Effector memory CD8-positive, alpha-beta T cell (primary cell): ENCODE data around the gene ANTKMT.
"Not testable (repeated sequence)": the region's sequence is repeated elsewhere in the genome, so short reads cannot be mapped to it uniquely, and the experiment has no call there.

ENCODE experiments used
- ATAC-seq: fragments of 150-1000 bp; cut with Tn5 transposase; replicated peaks from 2 replicates; pipeline ENCODE4 v1.10.0; 2021; ENCODE audit warnings: mild to moderate bottlenecking, moderate library complexity
- DNase-seq, 3 experiments: peaks; one replicate each; pipeline ENCODE4 v3.0.0; 2021
- H3K27ac Mint-ChIP-seq, 2 donors: one replicate each; pipeline ENCODE4 v1.8.0; 2022; ENCODE audit warnings: mild to moderate bottlenecking in 2 of 2, mixed read lengths in 2 of 2, moderate library complexity in 2 of 2
- H3K27me3 Mint-ChIP-seq, 2 donors: one replicate each; pipeline ENCODE4 v1.8.0; 2022; ENCODE audit warnings: mixed read lengths in 2 of 2
- H3K36me3 Mint-ChIP-seq: one replicate; pipeline ENCODE4 v1.8.0; 2022; ENCODE audit warnings: mild to moderate bottlenecking, moderate library complexity, mixed read lengths; ENCODE audit not compliant: insufficient read depth
- H3K4me1 Mint-ChIP-seq, 2 donors: one replicate each; pipeline ENCODE4 v1.8.0; 2022; ENCODE audit warnings: low read depth in 2 of 2, mixed read lengths in 2 of 2
- H3K4me3 Mint-ChIP-seq, 2 donors: one replicate each; pipeline ENCODE4 v1.8.0; 2022; ENCODE audit warnings: mild to moderate bottlenecking in 2 of 2, mixed read lengths in 2 of 2, moderate library complexity in 2 of 2
- H3K9me3 Mint-ChIP-seq, 2 donors: one replicate each; pipeline ENCODE4 v1.8.0; 2022; ENCODE audit warnings: mixed read lengths in 2 of 2

ANTKMT gene

GRCh38 chr16:709566-710499 lies 11.1 kb upstream of the ANTKMT start:
- H3K9me3 Mint-ChIP-seq = no peaks in the 10 kb centered on the region
- H3K27ac Mint-ChIP-seq = no peak overlapping the region
- DNase-seq (no peak), ATAC-seq (no peak)
- peaks cover 2% of the 10 kb centered on the region for H3K36me3 Mint-ChIP-seq
- H3K4me1 Mint-ChIP-seq = peaks cover 0 to 9% of the 10 kb centered on the region in 2 donors
- H3K27me3 Mint-ChIP-seq = peaks cover 28 to 54% of the 10 kb centered on the region in 2 donors
- H3K4me3 Mint-ChIP-seq = no peak overlapping the region

DNA sequence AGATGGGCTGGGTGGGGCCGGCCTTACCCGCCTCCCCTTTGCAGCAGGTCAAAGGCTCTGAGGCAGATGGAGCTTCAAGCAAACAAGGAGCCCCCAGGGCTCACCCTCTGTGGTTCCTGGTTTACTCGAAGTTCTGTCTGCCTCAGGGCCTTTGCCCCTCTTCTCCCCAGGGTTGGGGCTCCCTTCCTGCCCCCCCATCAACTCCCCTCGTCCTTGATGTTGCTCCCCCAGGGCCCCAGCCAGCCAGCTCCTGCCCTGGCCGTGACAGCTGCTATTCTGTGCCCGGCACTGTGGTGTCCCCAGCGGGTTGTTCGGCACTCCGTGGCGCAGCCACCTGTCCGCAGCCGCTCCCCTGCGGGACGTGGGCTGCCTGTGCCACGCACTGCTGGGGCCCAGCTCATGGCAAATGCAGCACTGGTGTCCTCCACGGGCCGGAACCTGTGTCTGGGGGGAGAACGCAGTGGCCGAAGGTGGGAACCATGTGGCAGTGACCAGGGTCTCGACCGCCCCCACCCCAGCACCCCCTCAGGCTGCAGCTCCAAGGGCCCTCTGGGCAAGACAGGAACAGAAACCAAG lies 10.4 kb upstream of the ANTKMT start:
- peaks cover 2% of the 10 kb centered on the region for H3K36me3 Mint-ChIP-seq
- H3K9me3 Mint-ChIP-seq = no peaks in the 10 kb centered on the region
- peaks cover 0 to 9% of the 10 kb centered on the region in 2 donors for H3K4me1 Mint-ChIP-seq
- H3K4me3 Mint-ChIP-seq = no peak overlapping the region
- H3K27ac Mint-ChIP-seq = no peak overlapping the region
- DNase-seq (no peak), ATAC-seq (no peak)
- peaks cover 28 to 54% of the 10 kb centered on the region in 2 donors for H3K27me3 Mint-ChIP-seq

- DNase-seq = no peak
- ATAC-seq = no peak
- H3K4me1 Mint-ChIP-seq = peaks cover 0 to 9% of the 10 kb centered on the region in 2 donors
- peaks cover 28 to 55% of the 10 kb centered on the region in 2 donors for H3K27me3 Mint-ChIP-seq
- no peaks in the 10 kb centered on the region for H3K9me3 Mint-ChIP-seq
- H3K36me3 Mint-ChIP-seq = peaks cover 2% of the 10 kb centered on the region
- no peak overlapping the region for H3K27ac Mint-ChIP-seq
- H3K4me3 Mint-ChIP-seq = no peak overlapping the region
Measured at GRCh38 chr16:711084-711483, 9.9 kb upstream of the ANTKMT start.

DNA sequence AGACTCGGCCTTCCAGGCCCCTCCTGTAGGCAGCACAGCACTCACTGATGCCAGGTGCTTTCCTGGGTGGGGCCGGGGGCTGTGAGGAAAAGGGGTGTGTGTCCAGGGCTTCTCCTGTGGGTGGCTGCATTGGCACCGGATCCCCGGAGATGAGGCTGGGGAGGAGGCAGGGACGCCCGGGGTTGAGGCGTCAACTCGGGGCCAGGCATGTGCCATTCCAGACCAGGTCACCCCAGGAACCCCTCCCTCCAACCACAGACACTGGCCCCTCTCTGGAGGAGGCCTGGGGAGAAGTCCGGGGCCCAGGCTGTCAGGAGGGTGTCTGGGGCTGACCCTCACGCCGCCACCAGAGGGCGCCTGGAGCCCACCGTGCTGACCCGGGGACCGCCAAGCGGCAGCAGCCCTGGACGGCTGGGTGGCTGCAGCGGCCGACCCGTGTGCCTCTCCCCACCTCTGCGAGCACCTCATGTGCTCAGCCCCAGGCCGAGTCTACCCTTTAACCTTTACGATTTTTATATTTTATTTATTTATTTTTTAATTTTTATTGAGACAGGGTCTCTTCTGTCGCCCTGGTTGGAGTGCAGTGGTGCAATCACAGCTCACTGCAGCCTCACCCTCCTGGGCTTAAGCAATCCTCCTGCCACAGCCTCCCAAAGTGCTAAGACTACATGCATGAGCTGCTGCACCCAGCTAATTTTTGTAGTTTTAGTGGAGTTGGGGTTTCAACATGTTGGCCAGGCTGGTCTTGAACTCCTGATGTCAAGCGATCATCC lies 9.2 kb upstream of the ANTKMT start:
- peaks cover 23 to 55% of the 10 kb centered on the region in 2 donors for H3K27me3 Mint-ChIP-seq

GRCh38 chr16:712740-713250 lies 8.2 kb upstream of the ANTKMT start:
- not testable (repeated sequence) for H3K27ac Mint-ChIP-seq, H3K36me3 Mint-ChIP-seq, DNase-seq, H3K4me1 Mint-ChIP-seq, H3K4me3 Mint-ChIP-seq, H3K9me3 Mint-ChIP-seq, ATAC-seq
- peaks cover 19 to 45% of the 10 kb centered on the region in 2 donors for H3K27me3 Mint-ChIP-seq

More for the DNA sequence above, 9.2 kb upstream of the ANTKMT start:
- ATAC-seq (peak; percentile 66), DNase-seq (peak; percentile 79 to 84 (median 81))
- H3K27ac Mint-ChIP-seq = no peak overlapping the region
- peaks cover 2% of the 10 kb centered on the region for H3K36me3 Mint-ChIP-seq
- H3K4me3 Mint-ChIP-seq = no peak overlapping the region
- no peaks in the 10 kb centered on the region for H3K9me3 Mint-ChIP-seq
- peaks cover 4 to 7% of the 10 kb centered on the region in 2 donors for H3K4me1 Mint-ChIP-seq

- no peaks in the 10 kb centered on the region for H3K9me3 Mint-ChIP-seq
- peaks cover 6 to 8% of the 10 kb centered on the region in 2 donors for H3K4me1 Mint-ChIP-seq
- ATAC-seq (no peak), DNase-seq (no peak)
- H3K36me3 Mint-ChIP-seq = peaks cover 2% of the 10 kb centered on the region
- peaks cover 7 to 32% of the 10 kb centered on the region in 2 donors for H3K27me3 Mint-ChIP-seq
- no peak overlapping the region for H3K27ac Mint-ChIP-seq
- H3K4me3 Mint-ChIP-seq = peak overlapping the region in 1 of 2 donors; percentile 3
Measured at GRCh38 chr16:714079-714478, 6.9 kb upstream of the ANTKMT start.

DNA sequence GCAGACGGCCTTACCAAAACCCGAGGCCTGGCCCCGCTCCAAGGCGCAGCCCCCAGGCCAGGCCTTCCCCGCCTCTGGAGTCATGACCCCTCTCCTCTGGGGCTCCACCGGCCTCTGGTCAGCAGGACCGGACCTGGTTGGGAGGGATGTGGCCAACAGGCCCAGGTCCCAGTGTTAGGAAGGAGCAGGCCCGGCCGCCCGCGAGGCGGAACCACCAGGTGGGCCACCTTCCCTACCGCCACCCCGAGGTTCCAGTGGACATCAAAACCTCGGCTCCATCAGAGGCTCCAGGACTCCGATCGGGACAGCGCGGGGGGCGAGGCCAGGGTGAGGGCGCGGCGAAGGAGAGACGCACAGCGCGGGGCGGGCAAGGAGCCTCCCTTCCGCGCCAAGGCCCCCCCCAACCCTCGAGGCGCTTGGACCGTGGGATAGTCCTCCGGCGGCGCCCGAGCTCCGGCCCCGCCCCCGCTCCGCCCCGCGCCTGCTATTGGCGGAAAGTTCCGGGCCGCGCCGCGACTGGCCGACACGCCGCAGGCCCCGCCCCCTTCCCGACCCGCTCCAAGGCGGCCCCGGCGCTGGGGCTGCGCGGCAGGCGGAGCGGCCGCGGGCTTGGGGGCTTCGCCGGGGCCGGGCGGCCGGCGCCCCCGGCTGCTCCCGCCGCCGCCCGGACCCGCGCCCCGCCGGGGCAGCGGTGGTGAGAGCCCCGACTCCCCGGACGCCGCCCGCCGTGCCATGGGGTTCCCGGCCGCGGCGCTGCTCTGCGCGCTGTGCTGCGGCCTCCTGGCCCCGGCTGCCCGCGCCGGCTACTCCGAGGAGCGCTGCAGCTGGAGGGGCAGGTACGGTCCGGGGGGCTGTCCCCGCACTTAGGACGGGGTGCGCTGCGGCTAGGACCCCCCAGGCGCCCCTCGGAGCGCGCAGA lies 6.1 kb upstream of the ANTKMT start, which contains the start of gene METRN:
TSS of gene METRN (plus strand) at position 561 of the 919 bp plus-strand sequence. CDS start at position 733, 172 bp downstream.
- peaks cover 2% of the 10 kb centered on the region for H3K36me3 Mint-ChIP-seq
- ATAC-seq (peak; percentile 89), DNase-seq (peak; percentile 86 to 89 (median 88))
- H3K27me3 Mint-ChIP-seq = peaks cover 0 to 24% of the 10 kb centered on the region in 2 donors
- peaks cover 10 to 11% of the 10 kb centered on the region in 2 donors for H3K4me1 Mint-ChIP-seq
- H3K27ac Mint-ChIP-seq = no peak within 1 kb of the TSS
- no peaks in the 10 kb centered on the region for H3K9me3 Mint-ChIP-seq
- peak within 1 kb of the TSS; percentile 56 to 65 for H3K4me3 Mint-ChIP-seq

DNA sequence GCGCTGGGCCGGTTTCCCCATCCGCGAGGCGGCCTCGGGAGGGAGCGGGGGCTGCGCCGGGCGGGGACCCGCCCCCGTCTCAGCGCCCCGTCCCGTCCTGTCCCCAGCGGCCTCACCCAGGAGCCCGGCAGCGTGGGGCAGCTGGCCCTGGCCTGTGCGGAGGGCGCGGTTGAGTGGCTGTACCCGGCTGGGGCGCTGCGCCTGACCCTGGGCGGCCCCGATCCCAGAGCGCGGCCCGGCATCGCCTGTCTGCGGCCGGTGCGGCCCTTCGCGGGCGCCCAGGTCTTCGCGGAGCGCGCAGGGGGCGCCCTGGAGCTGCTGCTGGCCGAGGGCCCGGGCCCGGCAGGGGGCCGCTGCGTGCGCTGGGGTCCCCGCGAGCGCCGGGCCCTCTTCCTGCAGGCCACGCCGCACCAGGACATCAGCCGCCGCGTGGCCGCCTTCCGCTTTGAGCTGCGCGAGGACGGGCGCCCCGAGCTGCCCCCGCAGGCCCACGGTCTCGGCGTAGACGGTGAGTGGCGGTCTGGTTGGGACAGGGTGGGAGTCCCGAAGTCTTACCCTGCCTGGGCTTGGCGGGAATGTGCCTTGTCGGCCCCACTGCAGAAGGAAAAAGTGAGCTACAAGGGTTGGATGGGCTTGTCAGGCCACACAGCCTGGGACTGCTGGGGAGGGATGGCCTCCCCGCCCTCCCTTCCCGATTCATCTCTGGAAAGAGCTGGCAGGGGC lies 5.3 kb upstream of the ANTKMT start:
- no peak for DNase-seq
- Mint-ChIP-seq H3K36me3 (peaks cover 9% of the 10 kb centered on the region), H3K27me3 (peaks cover 0 to 16% of the 10 kb centered on the region in 2 donors), H3K9me3 (no peaks in the 10 kb centered on the region), H3K4me3 (peak overlapping the region; percentile 56 to 65), H3K4me1 (peaks cover 15 to 16% of the 10 kb centered on the region in 2 donors), H3K27ac (no peak overlapping the region)
- ATAC-seq = peak; percentile 14

- Mint-ChIP-seq H3K9me3 (no peaks in the 10 kb centered on the region), H3K27me3 (peaks cover 0 to 11% of the 10 kb centered on the region in 2 donors), H3K4me3 (peak overlapping the region; percentile 56 to 65)
Measured at GRCh38 chr16:716200-716568, 4.8 kb upstream of the ANTKMT start.

GRCh38 chr16:716768-717325 lies 4.1 kb upstream of the ANTKMT start:
- H3K27me3 Mint-ChIP-seq = peaks cover 0 to 8% of the 10 kb centered on the region in 2 donors
- DNase-seq = no peak
- no peak for ATAC-seq
- H3K36me3 Mint-ChIP-seq = peaks cover 13% of the 10 kb centered on the region
- peaks cover 15 to 17% of the 10 kb centered on the region in 2 donors for H3K4me1 Mint-ChIP-seq
- peak overlapping the region; percentile 56 to 65 for H3K4me3 Mint-ChIP-seq
- no peak overlapping the region for H3K27ac Mint-ChIP-seq
- no peaks in the 10 kb centered on the region for H3K9me3 Mint-ChIP-seq

More at GRCh38 chr16:716200-716568, 4.8 kb upstream of the ANTKMT start:
- Mint-ChIP-seq H3K27ac (no peak overlapping the region), H3K36me3 (peaks cover 10% of the 10 kb centered on the region), H3K4me1 (peaks cover 15 to 16% of the 10 kb centered on the region in 2 donors)
- DNase-seq (no peak), ATAC-seq (no peak)

DNA sequence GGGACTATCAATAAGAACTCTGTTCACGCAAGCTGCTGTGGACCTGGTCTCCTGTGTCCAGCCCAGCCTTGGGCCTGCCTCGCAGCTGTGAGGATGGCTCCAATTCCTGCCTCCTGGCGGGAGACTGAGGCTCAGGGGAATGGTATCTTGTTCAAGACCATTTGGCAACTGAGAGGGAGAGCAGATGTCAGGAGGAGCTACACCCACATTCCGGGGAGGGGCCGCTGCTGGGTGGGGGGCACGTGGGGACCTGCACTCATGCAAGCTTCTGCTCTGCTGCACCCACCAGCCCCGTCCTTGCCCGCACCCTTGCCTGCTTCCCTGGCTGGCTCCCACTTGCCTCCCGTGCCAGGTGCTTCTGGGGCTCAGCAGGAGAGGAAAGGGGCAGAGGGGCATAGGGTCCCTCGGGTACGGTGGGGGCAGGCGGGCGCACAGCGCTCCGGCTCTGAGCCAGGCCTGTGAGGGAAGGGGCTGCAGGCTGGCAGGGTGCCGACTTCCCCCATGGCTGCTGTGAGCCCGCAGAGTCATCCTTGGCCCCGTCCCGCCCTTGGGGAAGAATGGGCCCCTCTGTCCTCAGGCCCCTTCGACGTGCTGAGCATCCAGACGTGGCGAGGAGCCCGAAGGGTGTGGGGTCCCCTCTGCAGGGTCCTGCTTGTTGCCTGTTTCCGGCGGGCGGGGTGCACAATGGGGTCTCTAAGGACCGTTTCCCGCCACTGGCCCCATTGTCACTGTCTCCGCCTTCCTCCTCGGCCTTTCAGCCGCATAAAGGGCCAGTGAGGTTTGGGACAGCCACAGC lies 3.3 kb upstream of the ANTKMT start:
- H3K4me1 Mint-ChIP-seq = peaks cover 17 to 19% of the 10 kb centered on the region in 2 donors
- H3K27me3 Mint-ChIP-seq = peaks cover 0 to 8% of the 10 kb centered on the region in 2 donors
- no peak overlapping the region for H3K27ac Mint-ChIP-seq
- H3K36me3 Mint-ChIP-seq = peaks cover 17% of the 10 kb centered on the region
- no peaks in the 10 kb centered on the region for H3K9me3 Mint-ChIP-seq
- DNase-seq (no peak), ATAC-seq (no peak)
- H3K4me3 Mint-ChIP-seq = no peak overlapping the region
